ENCODE data around the gene PDE9A. TPM values are rescaled to one million over a fixed set of nuclear protein-coding genes. Genes with fewer than 3 reads are reported as not detected.
"Not testable (repeated sequence)": the region's sequence is repeated elsewhere in the genome, so short reads cannot be mapped to it uniquely, and the experiment has no call there.

The PDE9A gene
- total RNA-seq, result 1 to 10 TPM in 2 of 3 donors, under 1 TPM in 1; 0.90 to 4.7 (median 2.5) TPM

DNA sequence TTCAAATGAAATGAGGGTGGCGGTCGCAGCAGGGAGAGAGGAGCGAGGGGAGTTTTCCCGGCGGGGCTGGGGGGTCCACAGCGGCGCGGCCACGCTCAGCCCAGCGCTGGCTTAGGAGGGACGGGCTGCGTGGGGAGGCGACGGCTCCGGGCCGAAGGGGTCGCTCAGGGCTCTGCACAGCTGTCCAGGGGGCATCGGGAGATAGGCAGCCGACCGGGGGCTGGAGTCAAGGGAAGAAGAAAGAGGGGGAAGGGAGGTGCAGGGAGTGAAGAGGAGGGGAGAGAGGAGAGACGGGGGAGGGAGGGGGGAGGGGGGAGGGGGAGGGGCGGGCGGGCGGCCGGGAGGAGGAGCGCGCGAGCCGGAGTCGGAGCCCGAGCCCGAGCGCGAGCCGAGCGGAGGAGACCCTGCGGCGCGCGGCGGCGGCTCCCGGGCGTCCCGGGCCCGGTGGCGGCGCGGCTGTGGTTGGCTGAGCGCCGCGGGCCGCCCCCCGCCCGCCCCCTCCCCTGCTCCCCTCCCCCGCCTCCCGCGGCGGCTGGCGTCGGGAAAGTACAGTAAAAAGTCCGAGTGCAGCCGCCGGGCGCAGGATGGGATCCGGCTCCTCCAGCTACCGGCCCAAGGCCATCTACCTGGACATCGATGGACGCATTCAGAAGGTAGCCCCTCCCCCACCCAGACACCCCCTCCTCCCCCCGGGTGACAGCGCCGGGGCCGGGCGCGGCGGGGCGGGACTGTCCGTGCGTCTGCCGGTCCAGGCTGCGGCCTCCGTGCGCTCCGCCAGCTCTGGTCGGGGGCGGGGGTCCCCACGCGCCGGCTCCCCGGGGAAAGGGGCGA, at the start of gene PDE9A:
PDE9A (plus strand) TSS at position 391 of the 831 bp plus-strand sequence; CDS start at position 585, 194 bp downstream.
- ATAC-seq (peak; percentile 66 to 73), DNase-seq (peak; percentile 28)
- peak within 1 kb of the TSS; percentile 74 for H3K4me3 Mint-ChIP-seq
- H3K27me3 Mint-ChIP-seq (ENCODE audit: low read depth), result peaks cover 1% of the 10 kb centered on the region
- H3K9me3 Mint-ChIP-seq, result no peaks in the 10 kb centered on the region
- no peaks in the 10 kb centered on the region for H3K36me3 Mint-ChIP-seq (ENCODE audit: insufficient read depth)
- H3K4me1 Mint-ChIP-seq (ENCODE audit: low read depth), result peaks cover 22% of the 10 kb centered on the region

- no peaks in the 10 kb centered on the region for H3K36me3 Mint-ChIP-seq (ENCODE audit: insufficient read depth)
Measured at GRCh38 chr21:42607102-42607501, 46.3 kb upstream of the PDE9A start.

GRCh38 chr21:42607525-42608102, 45.8 kb upstream of the PDE9A start:
- no peak for ATAC-seq
- H3K27me3 Mint-ChIP-seq (ENCODE audit: low read depth), result no peaks in the 10 kb centered on the region
- H3K4me3 Mint-ChIP-seq, result no peak overlapping the region
- peaks cover 21% of the 10 kb centered on the region for H3K9me3 Mint-ChIP-seq
- no peaks in the 10 kb centered on the region for H3K36me3 Mint-ChIP-seq (ENCODE audit: insufficient read depth)
- peaks cover 6% of the 10 kb centered on the region for H3K4me1 Mint-ChIP-seq (ENCODE audit: low read depth)
- DNase-seq, result no peak

More at GRCh38 chr21:42607102-42607501, 46.3 kb upstream of the PDE9A start:
- peaks cover 16% of the 10 kb centered on the region for H3K9me3 Mint-ChIP-seq
- ATAC-seq (no peak), DNase-seq (no peak)
- no peak overlapping the region for H3K4me3 Mint-ChIP-seq
- peaks cover 6% of the 10 kb centered on the region for H3K4me1 Mint-ChIP-seq (ENCODE audit: low read depth)
- no peaks in the 10 kb centered on the region for H3K27me3 Mint-ChIP-seq (ENCODE audit: low read depth)

DNA sequence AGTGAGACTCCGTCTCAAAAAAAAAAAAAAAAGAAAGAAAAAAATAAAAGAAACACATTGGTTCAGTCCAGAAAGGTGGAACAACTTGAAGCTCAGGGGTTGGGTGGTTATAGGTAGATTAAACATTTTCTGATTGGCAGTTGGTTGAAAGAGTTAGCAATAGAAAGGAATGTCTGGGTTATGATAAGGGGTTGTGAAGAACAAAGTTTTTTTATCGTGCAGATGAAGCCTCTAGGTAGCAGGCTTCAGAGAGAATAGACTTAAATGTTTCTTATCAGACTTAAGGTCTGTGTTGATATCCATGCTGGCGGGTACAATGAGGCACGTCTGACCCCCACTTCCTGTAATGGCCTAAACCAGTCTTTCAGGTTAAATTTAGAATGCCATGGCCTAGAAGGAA, 45.0 kb upstream of the PDE9A start:
- ATAC-seq (no peak), DNase-seq (no peak)
- peaks cover 6% of the 10 kb centered on the region for H3K4me1 Mint-ChIP-seq (ENCODE audit: low read depth)
- H3K9me3 Mint-ChIP-seq, result peaks cover 26% of the 10 kb centered on the region
- H3K27me3 Mint-ChIP-seq (ENCODE audit: low read depth), result no peaks in the 10 kb centered on the region
- H3K4me3 Mint-ChIP-seq, result no peak overlapping the region
- H3K36me3 Mint-ChIP-seq (ENCODE audit: insufficient read depth), result no peaks in the 10 kb centered on the region

- Mint-ChIP-seq H3K27me3 (ENCODE audit: low read depth) (no peaks in the 10 kb centered on the region), H3K36me3 (ENCODE audit: insufficient read depth) (no peaks in the 10 kb centered on the region), H3K4me1 (ENCODE audit: low read depth) (peaks cover 6% of the 10 kb centered on the region), H3K9me3 (peaks cover 26% of the 10 kb centered on the region), H3K4me3 (no peak overlapping the region)
- DNase-seq, result no peak
- ATAC-seq, result peak; percentile 79 to 88
Measured at GRCh38 chr21:42609811-42610210, 43.6 kb upstream of the PDE9A start.

DNA sequence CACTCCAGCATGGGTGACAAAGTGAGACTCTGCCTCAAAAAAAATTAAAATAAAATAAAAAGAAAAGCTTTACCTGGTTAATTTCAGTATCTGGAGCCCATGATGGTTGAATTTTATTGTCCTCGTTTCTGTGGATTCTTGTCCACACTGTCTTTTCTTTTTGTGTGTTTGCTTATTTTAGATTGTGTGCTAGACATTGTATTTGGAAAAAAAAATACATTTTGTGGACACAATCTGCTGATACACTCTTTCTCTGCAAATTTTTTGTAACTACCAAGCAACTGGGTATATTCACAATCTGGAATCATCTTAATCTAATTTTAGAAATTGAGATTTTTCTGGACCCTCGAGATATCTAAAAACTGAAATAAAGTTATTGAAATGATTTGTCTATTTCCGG, 41.6 kb upstream of the PDE9A start:
- Mint-ChIP-seq H3K4me3 (no peak overlapping the region), H3K4me1 (ENCODE audit: low read depth) (peaks cover 6% of the 10 kb centered on the region), H3K36me3 (ENCODE audit: insufficient read depth) (no peaks in the 10 kb centered on the region), H3K27me3 (ENCODE audit: low read depth) (no peaks in the 10 kb centered on the region), H3K9me3 (peaks cover 14% of the 10 kb centered on the region)
- DNase-seq (no peak), ATAC-seq (no peak)

DNA sequence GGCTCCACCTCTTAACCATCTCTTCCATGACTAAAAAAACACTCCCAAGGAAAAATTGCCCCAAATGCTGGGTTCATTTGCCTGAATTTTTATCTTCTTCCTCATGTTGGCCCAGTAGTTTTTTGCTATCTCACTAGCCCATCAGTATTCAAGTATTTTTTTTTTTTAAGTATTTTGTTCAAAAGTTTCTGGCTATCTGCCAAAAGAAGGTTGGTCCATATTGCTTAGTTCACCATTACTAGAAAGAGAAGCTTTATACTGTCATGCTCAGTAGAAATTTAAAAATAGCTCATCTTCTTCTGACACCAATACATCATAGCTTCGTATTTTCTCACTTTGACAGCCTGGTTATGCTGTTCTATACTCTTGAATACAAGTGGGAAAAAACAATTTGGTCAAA, 41.0 kb upstream of the PDE9A start:
- Mint-ChIP-seq H3K27me3 (ENCODE audit: low read depth) (no peaks in the 10 kb centered on the region), H3K9me3 (peaks cover 14% of the 10 kb centered on the region), H3K36me3 (ENCODE audit: insufficient read depth) (no peaks in the 10 kb centered on the region), H3K4me3 (no peak overlapping the region), H3K4me1 (ENCODE audit: low read depth) (peaks cover 6% of the 10 kb centered on the region)
- DNase-seq, result no peak
- ATAC-seq, result no peak

DNA sequence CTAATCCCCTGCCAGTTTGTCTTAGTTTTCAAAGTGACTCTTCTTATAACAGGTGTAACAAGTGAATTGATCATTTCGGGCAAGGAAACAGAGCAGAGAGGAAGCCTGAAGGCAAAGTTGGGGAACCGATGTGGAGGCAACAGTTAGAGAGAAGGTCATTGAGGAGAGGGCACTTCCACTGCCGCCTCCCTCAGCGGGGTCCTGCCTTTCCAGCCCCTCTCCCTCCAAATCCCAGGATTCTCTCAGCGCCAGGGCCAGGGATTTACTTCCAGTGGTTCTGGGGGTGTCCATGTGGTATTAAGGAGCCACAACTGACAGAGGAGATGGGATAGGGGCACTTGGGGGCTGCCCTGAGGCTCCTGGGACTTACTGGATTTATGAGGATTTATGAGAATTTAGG, 39.7 kb upstream of the PDE9A start:
- DNase-seq (no peak), ATAC-seq (no peak)
- Mint-ChIP-seq H3K4me1 (ENCODE audit: low read depth) (peaks cover 6% of the 10 kb centered on the region), H3K36me3 (ENCODE audit: insufficient read depth) (no peaks in the 10 kb centered on the region), H3K4me3 (no peak overlapping the region), H3K27me3 (ENCODE audit: low read depth) (peaks cover 2% of the 10 kb centered on the region), H3K9me3 (peaks cover 14% of the 10 kb centered on the region)

DNA sequence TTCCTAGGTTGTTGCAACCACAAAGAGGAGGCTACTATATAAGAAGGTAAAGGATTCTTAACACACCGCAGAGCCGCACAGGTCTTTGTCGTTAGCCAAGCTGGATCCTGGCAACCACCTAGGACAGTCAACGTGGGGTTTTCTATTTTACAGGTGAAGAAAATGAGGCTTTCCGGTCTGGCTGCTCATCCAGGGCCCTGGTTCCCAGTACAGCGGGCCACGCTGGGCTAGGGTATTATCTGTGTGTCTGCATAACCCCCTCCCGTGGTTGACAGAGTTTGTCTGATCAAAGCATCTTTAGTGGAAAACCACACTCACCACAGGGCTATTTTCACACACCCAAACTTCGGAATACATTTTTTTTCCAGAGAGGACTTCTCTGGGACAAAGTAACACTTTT, 39.0 kb upstream of the PDE9A start:
- DNase-seq, result peak; percentile 36
- Mint-ChIP-seq H3K27me3 (ENCODE audit: low read depth) (peaks cover 4% of the 10 kb centered on the region), H3K4me3 (no peak overlapping the region), H3K9me3 (peaks cover 10% of the 10 kb centered on the region), H3K36me3 (ENCODE audit: insufficient read depth) (no peaks in the 10 kb centered on the region), H3K4me1 (ENCODE audit: low read depth) (peaks cover 5% of the 10 kb centered on the region)
- ATAC-seq, result peak; percentile 51 to 54

- Mint-ChIP-seq H3K4me1 (ENCODE audit: low read depth) (peaks cover 2% of the 10 kb centered on the region), H3K27me3 (ENCODE audit: low read depth) (peaks cover 5% of the 10 kb centered on the region), H3K9me3 (peaks cover 9% of the 10 kb centered on the region), H3K36me3 (ENCODE audit: insufficient read depth) (no peaks in the 10 kb centered on the region), H3K4me3 (no peak overlapping the region)
- ATAC-seq (peak; percentile 84 to 86), DNase-seq (peak; percentile 37)
Measured at GRCh38 chr21:42614811-42615351, 38.5 kb upstream of the PDE9A start.

GRCh38 chr21:42615377-42615776, 38.0 kb upstream of the PDE9A start:
- H3K36me3 Mint-ChIP-seq (ENCODE audit: insufficient read depth); H3K4me3 Mint-ChIP-seq; H3K9me3 Mint-ChIP-seq; DNase-seq; ATAC-seq; H3K4me1 Mint-ChIP-seq (ENCODE audit: low read depth); H3K27me3 Mint-ChIP-seq (ENCODE audit: low read depth): not testable (repeated sequence)

DNA sequence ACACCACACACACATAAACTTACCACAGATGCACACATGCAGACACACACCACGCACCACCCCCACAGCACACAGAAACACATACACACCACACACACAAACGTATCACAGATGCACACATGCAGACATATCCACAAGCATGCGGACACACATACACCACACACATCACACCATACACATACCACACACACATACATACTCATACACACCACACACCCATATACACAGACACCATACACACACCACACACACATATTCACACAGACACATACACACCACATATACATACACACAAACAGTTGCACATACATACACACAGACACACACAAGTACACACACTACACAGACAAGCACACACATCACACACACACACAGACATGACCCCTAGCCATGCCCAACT, 37.5 kb upstream of the PDE9A start:
- Mint-ChIP-seq H3K9me3 (peaks cover 9% of the 10 kb centered on the region), H3K27me3 (ENCODE audit: low read depth) (peaks cover 5% of the 10 kb centered on the region), H3K4me1 (ENCODE audit: low read depth) (no peaks in the 10 kb centered on the region), H3K4me3 (no peak overlapping the region), H3K36me3 (ENCODE audit: insufficient read depth) (no peaks in the 10 kb centered on the region)
- DNase-seq, result no peak
- ATAC-seq, result no peak

GRCh38 chr21:42616446-42616845, 37.0 kb upstream of the PDE9A start:
- Mint-ChIP-seq H3K4me1 (ENCODE audit: low read depth) (no peaks in the 10 kb centered on the region), H3K36me3 (ENCODE audit: insufficient read depth) (no peaks in the 10 kb centered on the region), H3K9me3 (peaks cover 9% of the 10 kb centered on the region), H3K27me3 (ENCODE audit: low read depth) (peaks cover 5% of the 10 kb centered on the region), H3K4me3 (no peak overlapping the region)
- DNase-seq, result no peak
- ATAC-seq, result peak in 1 of 2 donors; percentile 52

GRCh38 chr21:42616941-42617340, 36.5 kb upstream of the PDE9A start:
- DNase-seq (no peak), ATAC-seq (no peak)
- Mint-ChIP-seq H3K36me3 (ENCODE audit: insufficient read depth) (no peaks in the 10 kb centered on the region), H3K9me3 (peaks cover 9% of the 10 kb centered on the region), H3K4me3 (no peak overlapping the region), H3K4me1 (ENCODE audit: low read depth) (no peaks in the 10 kb centered on the region), H3K27me3 (ENCODE audit: low read depth) (peaks cover 5% of the 10 kb centered on the region)

- ATAC-seq (no peak), DNase-seq (no peak)
- H3K9me3 Mint-ChIP-seq, result peaks cover 6% of the 10 kb centered on the region
- no peaks in the 10 kb centered on the region for H3K36me3 Mint-ChIP-seq (ENCODE audit: insufficient read depth)
- no peak overlapping the region for H3K4me3 Mint-ChIP-seq
- peaks cover 5% of the 10 kb centered on the region for H3K27me3 Mint-ChIP-seq (ENCODE audit: low read depth)
- no peaks in the 10 kb centered on the region for H3K4me1 Mint-ChIP-seq (ENCODE audit: low read depth)
Measured at GRCh38 chr21:42617486-42617885, 35.9 kb upstream of the PDE9A start.

Data from activated T-cell treated with anti-CD3 and anti-CD28 coated beads, Interleukin-2, amount 50 U/mL, for 4 hours (primary cell).